HAP-1 (cell line): ENCODE data around the gene KISS1.
"Not testable (repeated sequence)": the region's sequence is repeated elsewhere in the genome, so short reads cannot be mapped to it uniquely, and the experiment has no call there.

ENCODE experiments used
- DNase-seq, 2 experiments: peaks; one replicate each; pipeline ENCODE4 v3.0.0-alpha.2; 2016 to 2020; ENCODE audit warnings: low spot score in 2 of 2
- H3K27me3 ChIP-seq: fragments of 250-450 bp; sonication (Bioruptor Pico); 2 replicates; pipeline ENCODE4 v1.5.1; 2020; ENCODE audit warnings: low read depth, mild to moderate bottlenecking, moderate library complexity
- H3K36me3 ChIP-seq: fragments of 250-450 bp; sonication (Bioruptor Pico); replicated peaks from 2 replicates; pipeline ENCODE4 v1.5.1; 2020; ENCODE audit warnings: mild to moderate bottlenecking
- H3K4me1 ChIP-seq: fragments of 250-450 bp; sonication (Bioruptor Pico); 2 replicates; pipeline ENCODE4 v1.5.1; 2020; ENCODE audit warnings: mild to moderate bottlenecking
- H3K4me3 ChIP-seq: fragments of 250-450 bp; sonication (Bioruptor Pico); 2 replicates; pipeline ENCODE4 v1.5.1; 2020; ENCODE audit warnings: mild to moderate bottlenecking, moderate library complexity
- H3K9me3 ChIP-seq: fragments of 250-450 bp; sonication (Bioruptor Pico); 2 replicates; pipeline ENCODE4 v1.5.1; 2020; ENCODE audit warnings: mild to moderate bottlenecking, moderate library complexity
- in situ Hi-C: fragments of 300-500 bp; cut with MboI; formaldehyde crosslinking; loops from 3 replicates; pipeline ENCODE4 v1.14.3; 2020; ENCODE audit warnings: low sequenced_read_pairs, inconsistent platforms, mixed read lengths

Gene KISS1, protein sequence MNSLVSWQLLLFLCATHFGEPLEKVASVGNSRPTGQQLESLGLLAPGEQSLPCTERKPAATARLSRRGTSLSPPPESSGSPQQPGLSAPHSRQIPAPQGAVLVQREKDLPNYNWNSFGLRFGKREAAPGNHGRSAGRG

GRCh38 chr1:204196068-204196795, at the start of gene KISS1:
KISS1 (minus strand) TSS chr1:204196491; CDS start chr1:204192876, 3,615 bp downstream.
- H3K36me3 ChIP-seq: no peaks in the 10 kb centered on the region
- DNase-seq: no peak
- H3K4me3 ChIP-seq: no peak within 1 kb of the TSS
- H3K4me1 ChIP-seq: no peaks in the 10 kb centered on the region
- no peaks in the 10 kb centered on the region for H3K9me3 ChIP-seq
- peaks cover 40% of the 10 kb centered on the region for H3K27me3 ChIP-seq
- in situ Hi-C loops: no loop called here

DNA sequence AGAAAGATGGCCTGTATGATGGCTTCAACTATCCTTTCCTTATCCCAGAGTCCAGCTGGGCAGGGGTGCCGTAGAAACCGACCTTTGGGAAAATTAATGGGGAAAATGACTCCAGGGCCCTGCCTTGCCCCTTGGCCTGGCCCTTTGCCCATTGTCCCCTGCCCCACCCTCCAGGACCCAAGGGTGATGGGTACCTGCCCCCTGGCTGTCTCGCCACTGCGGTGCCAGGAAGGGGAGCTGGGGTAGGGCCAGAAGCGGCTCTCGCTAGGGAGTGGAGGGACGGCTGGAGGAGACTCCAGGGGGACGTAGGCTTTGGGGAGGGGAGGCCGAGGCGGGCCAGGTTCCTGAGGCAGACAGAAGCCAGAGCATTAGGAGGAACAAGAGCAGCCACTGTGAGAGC, 46.6 kb upstream of the KISS1 start:
- Histone ChIP-seq H3K4me1 (no peaks in the 10 kb centered on the region), H3K4me3 (no peak overlapping the region), H3K36me3 (no peaks in the 10 kb centered on the region), H3K27me3 (peaks cover 8% of the 10 kb centered on the region; the same call in 1 of the 2 replicates), H3K9me3 (no peaks in the 10 kb centered on the region)
- DNase-seq: no peak
- in situ Hi-C loops: no loop called here

GRCh38 chr1:204241914-204242313, 45.6 kb upstream of the KISS1 start:
- no peaks in the 10 kb centered on the region for H3K9me3 ChIP-seq
- H3K36me3 ChIP-seq: no peaks in the 10 kb centered on the region
- in situ Hi-C loops: no loop called here
- peaks cover 8% of the 10 kb centered on the region; the same call in 1 of the 2 replicates for H3K27me3 ChIP-seq
- H3K4me3 ChIP-seq: no peak overlapping the region
- no peaks in the 10 kb centered on the region for H3K4me1 ChIP-seq
- no peak for DNase-seq

GRCh38 chr1:204241050-204241449, 44.8 kb upstream of the KISS1 start:
- H3K4me1 ChIP-seq: no peaks in the 10 kb centered on the region
- in situ Hi-C loops: no loop called here
- no peak for DNase-seq
- no peaks in the 10 kb centered on the region for H3K9me3 ChIP-seq
- no peaks in the 10 kb centered on the region for H3K36me3 ChIP-seq
- no peak overlapping the region for H3K4me3 ChIP-seq
- no peaks in the 10 kb centered on the region; the same call in 1 of the 2 replicates for H3K27me3 ChIP-seq

- H3K4me3 ChIP-seq: no peak overlapping the region
- no peaks in the 10 kb centered on the region for H3K27me3 ChIP-seq
- no peaks in the 10 kb centered on the region for H3K9me3 ChIP-seq
- H3K4me1 ChIP-seq: no peaks in the 10 kb centered on the region
- in situ Hi-C loops: no loop called here
- no peak for DNase-seq
- H3K36me3 ChIP-seq: no peaks in the 10 kb centered on the region
Measured at GRCh38 chr1:204240233-204240632, 43.9 kb upstream of the KISS1 start.

GRCh38 chr1:204239401-204239800, 43.1 kb upstream of the KISS1 start:
- in situ Hi-C loops, H3K36me3 ChIP-seq, H3K27me3 ChIP-seq, H3K9me3 ChIP-seq, DNase-seq, H3K4me3 ChIP-seq, H3K4me1 ChIP-seq: not testable (repeated sequence)

DNA sequence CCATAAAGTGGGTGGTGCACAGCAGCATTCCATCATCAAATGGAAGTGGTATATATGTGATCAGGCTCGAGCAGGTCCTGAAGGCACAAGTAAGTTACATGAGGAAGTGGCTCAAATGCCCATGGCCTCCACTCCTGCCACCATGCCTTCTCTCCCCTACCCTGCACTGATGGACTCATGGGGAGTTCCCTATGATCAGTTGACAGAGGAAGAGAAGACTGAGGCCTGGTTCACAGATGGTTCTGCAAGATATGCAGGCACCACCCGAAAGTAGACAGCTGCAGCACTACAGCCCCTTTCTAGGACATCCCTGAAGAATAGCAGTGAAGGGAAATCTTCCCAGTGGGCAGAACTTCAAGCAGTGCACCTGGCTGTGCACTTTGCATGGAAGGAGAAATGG, 42.2 kb upstream of the KISS1 start:
- H3K9me3 ChIP-seq, H3K36me3 ChIP-seq, H3K4me3 ChIP-seq, H3K27me3 ChIP-seq, H3K4me1 ChIP-seq, DNase-seq, in situ Hi-C loops: not testable (repeated sequence)

DNA sequence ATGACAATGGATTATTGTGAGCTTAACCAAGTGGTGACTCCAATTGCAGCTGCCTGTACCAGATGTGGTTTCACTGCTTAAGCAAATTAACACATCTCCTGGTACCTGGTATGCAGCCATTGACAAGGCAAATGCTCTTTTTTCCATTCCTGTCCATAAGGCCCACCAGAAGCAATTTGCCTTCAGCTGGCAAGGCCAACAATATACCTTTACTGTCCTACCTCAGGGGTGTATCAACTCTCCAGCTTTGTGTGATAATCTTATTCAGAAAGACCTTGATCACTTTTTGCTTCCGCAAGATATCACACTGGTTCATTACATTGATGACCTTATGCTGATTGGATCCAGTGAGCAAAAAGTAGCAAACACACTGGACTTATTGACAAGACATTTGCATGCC, 41.2 kb upstream of the KISS1 start:
- H3K9me3 ChIP-seq, H3K36me3 ChIP-seq, DNase-seq, in situ Hi-C loops, H3K4me3 ChIP-seq, H3K4me1 ChIP-seq, H3K27me3 ChIP-seq: not testable (repeated sequence)

DNA sequence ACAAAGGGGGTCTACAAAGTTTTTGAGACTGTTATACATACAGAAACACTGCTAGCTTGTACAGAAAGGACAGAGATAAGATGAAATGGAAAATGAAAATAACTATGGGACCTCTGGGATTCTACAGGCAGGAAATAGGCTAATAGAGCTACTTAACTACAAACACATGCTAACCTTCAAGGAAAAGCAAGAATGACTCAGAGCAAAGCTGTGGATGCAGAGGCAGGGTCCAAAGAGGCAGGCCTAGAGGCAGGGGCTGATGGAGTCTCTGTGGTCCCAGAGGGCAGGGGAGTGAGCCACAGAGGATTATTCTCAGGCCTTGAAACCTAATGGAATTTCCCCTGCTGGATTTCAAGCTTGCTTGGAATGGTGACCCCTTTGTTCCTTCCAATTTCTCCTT, 36.2 kb upstream of the KISS1 start:
- Histone ChIP-seq H3K36me3 (no peaks in the 10 kb centered on the region), H3K27me3 (peaks cover 9% of the 10 kb centered on the region), H3K4me3 (no peak overlapping the region), H3K9me3 (no peaks in the 10 kb centered on the region; the same call in 1 of the 2 replicates), H3K4me1 (no peaks in the 10 kb centered on the region)
- in situ Hi-C loops: no loop called here
- DNase-seq: no peak

DNA sequence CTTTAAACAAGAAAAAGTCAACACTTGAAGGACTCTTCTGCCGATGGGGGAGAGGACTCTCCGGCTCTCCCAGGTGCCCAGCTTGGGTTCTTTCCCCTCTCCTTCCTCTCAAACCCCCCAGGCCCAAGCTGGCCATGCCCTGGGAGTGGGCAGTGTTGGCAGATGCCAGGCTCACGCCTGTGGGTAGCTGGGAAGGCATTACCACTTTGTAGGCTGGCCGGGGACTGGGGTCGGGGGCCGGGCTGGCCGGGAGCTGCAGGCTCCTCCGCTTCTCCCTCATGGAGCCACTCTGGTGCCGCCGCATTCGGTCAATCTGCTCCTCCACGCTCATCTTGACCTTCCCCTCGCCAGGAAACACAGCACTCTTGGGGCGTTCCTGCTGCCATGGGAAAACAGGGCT, 33.9 kb upstream of the KISS1 start:
- H3K4me3 ChIP-seq: no peak overlapping the region
- DNase-seq: no peak
- no peaks in the 10 kb centered on the region; the same call in 1 of the 2 replicates for H3K9me3 ChIP-seq
- peaks cover 9% of the 10 kb centered on the region for H3K27me3 ChIP-seq
- no peaks in the 10 kb centered on the region for H3K36me3 ChIP-seq
- H3K4me1 ChIP-seq: no peaks in the 10 kb centered on the region
- in situ Hi-C loops: no loop called here

- no peak for DNase-seq
- no peak overlapping the region for H3K4me3 ChIP-seq
- in situ Hi-C loops: no loop called here
- H3K27me3 ChIP-seq: peaks cover 9% of the 10 kb centered on the region
- no peaks in the 10 kb centered on the region; the same call in 1 of the 2 replicates for H3K9me3 ChIP-seq
- H3K36me3 ChIP-seq: no peaks in the 10 kb centered on the region
- no peaks in the 10 kb centered on the region for H3K4me1 ChIP-seq
Measured at GRCh38 chr1:204228896-204229295, 32.6 kb upstream of the KISS1 start.

- no peaks in the 10 kb centered on the region for H3K36me3 ChIP-seq
- no peaks in the 10 kb centered on the region; the same call in 1 of the 2 replicates for H3K9me3 ChIP-seq
- no peak overlapping the region for H3K4me3 ChIP-seq
- H3K27me3 ChIP-seq: peaks cover 9% of the 10 kb centered on the region
- in situ Hi-C loops: no loop called here
- no peaks in the 10 kb centered on the region for H3K4me1 ChIP-seq
- DNase-seq: no peak
Measured at GRCh38 chr1:204227996-204228785, 31.9 kb upstream of the KISS1 start.

DNA sequence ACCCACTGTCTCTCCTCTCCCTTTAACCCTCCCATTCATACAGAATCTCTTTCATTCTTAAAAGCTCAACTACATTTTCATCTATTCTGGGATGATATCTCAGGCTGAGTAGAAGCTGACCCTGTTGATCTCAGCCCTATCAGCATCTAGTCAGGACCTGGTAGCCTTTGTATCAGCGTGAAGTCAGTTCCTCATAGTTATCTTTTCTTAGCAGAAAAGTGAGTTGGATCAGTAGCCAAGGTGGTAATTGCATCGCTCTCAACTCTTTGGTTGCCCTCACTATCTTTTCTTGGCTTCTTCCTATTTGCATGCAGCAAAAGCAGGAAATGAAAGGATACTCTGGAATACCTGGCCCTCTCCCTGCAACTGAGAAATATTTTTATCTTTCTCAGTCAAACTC, 31.1 kb upstream of the KISS1 start:
- no peak for DNase-seq
- H3K9me3 ChIP-seq: no peaks in the 10 kb centered on the region; the same call in 1 of the 2 replicates
- no peaks in the 10 kb centered on the region for H3K36me3 ChIP-seq
- H3K4me1 ChIP-seq: no peaks in the 10 kb centered on the region
- H3K4me3 ChIP-seq: no peak overlapping the region
- in situ Hi-C loops: no loop called here
- peaks cover 9% of the 10 kb centered on the region for H3K27me3 ChIP-seq
